Astrocyte (in vitro differentiated cells and primary cell): ENCODE data around the gene MYT1.

Experiments
- EZH2 ChIP-seq: IDR thresholded peaks from 2 replicates; pipeline ENCODE4 v1.6.1; 2012; ENCODE audit warnings: mild to moderate bottlenecking, low read length, inconsistent platforms; ENCODE audit not compliant: insufficient read depth
- TF ChIP-seq, protein P1 (sequence below): IDR thresholded peaks from 2 replicates; pipeline ENCODE4 v1.5.1; 2011; ENCODE audit warnings: low read depth, mild to moderate bottlenecking, inconsistent platforms, low read length, moderate library complexity; ENCODE audit not compliant: insufficient read depth

DNA sequence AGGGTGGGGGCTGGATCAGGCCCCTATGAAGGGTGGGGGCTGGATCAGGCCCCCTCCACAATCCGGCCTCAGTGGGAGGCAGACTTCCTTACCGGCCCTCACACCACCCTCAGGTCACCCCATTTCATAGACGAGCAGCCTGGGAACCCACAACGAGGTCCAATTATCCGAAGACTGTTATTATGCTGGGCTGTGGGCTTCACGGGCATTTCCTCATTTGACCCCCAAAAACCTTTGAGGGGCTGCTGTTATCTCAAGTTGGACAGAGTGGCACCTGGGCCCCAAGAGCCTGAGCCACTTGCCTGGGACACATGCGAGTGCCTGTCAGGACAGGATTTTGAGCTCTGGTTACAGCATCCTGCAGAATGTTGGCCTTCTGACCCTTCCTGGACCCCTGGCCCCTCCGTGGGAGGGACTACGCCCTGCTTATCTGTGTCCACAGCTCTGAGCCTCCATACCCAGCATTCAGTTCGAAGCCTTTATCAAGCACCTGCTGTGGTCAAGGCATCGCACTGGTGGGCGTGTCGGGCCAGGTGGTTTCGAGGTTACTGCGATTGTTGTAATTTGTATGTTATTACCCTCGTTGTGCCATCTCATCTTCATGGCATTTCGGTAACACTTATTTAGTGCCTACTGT, 56.8 kb downstream of the MYT1 start:
- TF ChIP-seq, protein P1, sequence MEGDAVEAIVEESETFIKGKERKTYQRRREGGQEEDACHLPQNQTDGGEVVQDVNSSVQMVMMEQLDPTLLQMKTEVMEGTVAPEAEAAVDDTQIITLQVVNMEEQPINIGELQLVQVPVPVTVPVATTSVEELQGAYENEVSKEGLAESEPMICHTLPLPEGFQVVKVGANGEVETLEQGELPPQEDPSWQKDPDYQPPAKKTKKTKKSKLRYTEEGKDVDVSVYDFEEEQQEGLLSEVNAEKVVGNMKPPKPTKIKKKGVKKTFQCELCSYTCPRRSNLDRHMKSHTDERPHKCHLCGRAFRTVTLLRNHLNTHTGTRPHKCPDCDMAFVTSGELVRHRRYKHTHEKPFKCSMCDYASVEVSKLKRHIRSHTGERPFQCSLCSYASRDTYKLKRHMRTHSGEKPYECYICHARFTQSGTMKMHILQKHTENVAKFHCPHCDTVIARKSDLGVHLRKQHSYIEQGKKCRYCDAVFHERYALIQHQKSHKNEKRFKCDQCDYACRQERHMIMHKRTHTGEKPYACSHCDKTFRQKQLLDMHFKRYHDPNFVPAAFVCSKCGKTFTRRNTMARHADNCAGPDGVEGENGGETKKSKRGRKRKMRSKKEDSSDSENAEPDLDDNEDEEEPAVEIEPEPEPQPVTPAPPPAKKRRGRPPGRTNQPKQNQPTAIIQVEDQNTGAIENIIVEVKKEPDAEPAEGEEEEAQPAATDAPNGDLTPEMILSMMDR = no peak
- TF ChIP-seq EZH2 = no peak
